GM12878 (cell line): ENCODE results near the gene CDKN2B. TPM values are rescaled to one million over a fixed set of nuclear protein-coding genes. Genes with fewer than 3 reads are reported as not detected.

ENCODE experiments used
- ATF3 ChIP-seq: IDR thresholded peaks from 2 replicates; pipeline ENCODE4 v1.6.1; 2011; ENCODE audit warnings: low read depth, mild to moderate bottlenecking, low read length, moderate library complexity, borderline replicate concordance; ENCODE audit errors: extremely low read depth
- E4F1 ChIP-seq: fragments of 450-650 bp; IDR thresholded peaks from 2 replicates; pipeline ENCODE4 v1.6.1; 2018; ENCODE audit warnings: borderline replicate concordance, mild to moderate bottlenecking; ENCODE audit not compliant: partially characterized antibody
- ETV6 ChIP-seq, 2 experiments: fragments of 450-650 bp in 1 of 2; IDR thresholded peaks in 1 of 2; conservative IDR thresholded peaks in 1 of 2; 2 replicates each; pipeline ENCODE4 v1.6.1; 2014; ENCODE audit warnings: antibody characterized with exemption in 1 of 2, borderline replicate concordance in 1 of 2, low read depth in 1 of 2, mild to moderate bottlenecking in 1 of 2, moderate library complexity in 1 of 2
- FOS ChIP-seq: IDR thresholded peaks from 3 replicates; pipeline ENCODE4 v1.6.1; 2011; ENCODE audit warnings: borderline replicate concordance; ENCODE audit not compliant: insufficient read length; ENCODE audit errors: extremely low read depth
- GABPA ChIP-seq: IDR thresholded peaks from 2 replicates; pipeline ENCODE4 v1.6.1; 2014; ENCODE audit warnings: antibody characterized with exemption, low read depth, mild to moderate bottlenecking, inconsistent platforms
- KDM1A ChIP-seq: fragments of 200-600 bp; sonication (generic); IDR thresholded peaks from 2 replicates; pipeline ENCODE4 v1.6.1; 2016; ENCODE audit warnings: borderline replicate concordance
- MAX ChIP-seq: IDR thresholded peaks from 2 replicates; pipeline ENCODE4 v1.6.1; 2012; ENCODE audit warnings: low read depth, low read length, improper control_type of control experiment
- MEF2A ChIP-seq: IDR thresholded peaks from 2 replicates; pipeline ENCODE4 v1.6.1; 2011; ENCODE audit warnings: low read depth, mild to moderate bottlenecking, low read length, moderate library complexity; ENCODE audit not compliant: insufficient read depth
- NKRF ChIP-seq: fragments of 450-650 bp; conservative IDR thresholded peaks from 2 replicates; pipeline ENCODE4 v1.6.1; 2017; ENCODE audit warnings: mild to moderate bottlenecking, moderate library complexity
- PKNOX1 ChIP-seq: fragments of 450-650 bp; IDR thresholded peaks from 2 replicates; pipeline ENCODE4 v1.6.1; 2016; ENCODE audit warnings: mild to moderate bottlenecking
- POLR2A ChIP-seq: IDR thresholded peaks from 2 replicates; pipeline ENCODE4 v1.6.1; 2011; ENCODE audit warnings: low read depth, mild to moderate bottlenecking, low read length
- SMAD1 ChIP-seq: fragments of 450-650 bp; IDR thresholded peaks from 2 replicates; pipeline ENCODE4 v1.6.1; 2018; ENCODE audit warnings: mild to moderate bottlenecking, low read depth; ENCODE audit not compliant: partially characterized antibody
- SREBF1 ChIP-seq: IDR thresholded peaks from 2 replicates; pipeline ENCODE4 v1.6.1; 2012; ENCODE audit warnings: mild to moderate bottlenecking, low read length
- TCF7 ChIP-seq: IDR thresholded peaks from 2 replicates; pipeline ENCODE4 v1.6.1; 2014; ENCODE audit warnings: antibody characterized with exemption, borderline replicate concordance
- ZBED1 ChIP-seq: IDR thresholded peaks from 2 replicates; pipeline ENCODE4 v1.6.1; 2016; ENCODE audit warnings: borderline replicate concordance
- ZNF24 ChIP-seq: fragments of 450-650 bp; IDR thresholded peaks from 2 replicates; pipeline ENCODE4 v1.6.1; 2017; ENCODE audit warnings: antibody characterized with exemption, mild to moderate bottlenecking
- ZNF384 ChIP-seq: IDR thresholded peaks from 2 replicates; pipeline ENCODE4 v1.6.1; 2012; ENCODE audit warnings: low read depth, mild to moderate bottlenecking, low read length, improper control_type of control experiment, borderline replicate concordance
- ZNF592 ChIP-seq: fragments of 450-650 bp; IDR thresholded peaks from 2 replicates; pipeline ENCODE4 v1.6.1; 2017; ENCODE audit warnings: mild to moderate bottlenecking, moderate library complexity
- polyA plus RNA-seq, 11 experiments: library from polyadenylated mRNA; depleted of rRNA in 4 of 11; unstranded in 6 of 11; stranded (reverse) in 5 of 11; fragments of >200 nt; fragmentation: Nextera tagmentation in 4 of 11; fragmentation: Illumina TruSeq in 1 of 11; extraction: Ambion mirVana in 4 of 11; extraction: Trizol in 1 of 11; gene quantifications; 1 replicate in 1 of 11; 2 replicates in 10 of 11; pipeline versions ENCODE4 v1.2.1 to v1.2.3, GENCODE V29; 2011 to 2016; ENCODE audit warnings: inconsistent platforms in 2 of 11, missing spikeins in 2 of 11, low read depth in 1 of 11
- total RNA-seq, 4 experiments: library from RNA; depleted of rRNA in 3 of 4; stranded (reverse); fragments of >200 nt in 3 of 4; fragmentation: Illumina TruSeq in 1 of 4; extraction: Trizol in 1 of 4; gene quantifications; 2 replicates each; pipeline versions ENCODE4 v1.2.1 to v1.2.3, GENCODE V29; 2013 to 2021

CDKN2B gene
- total and polyA plus RNA-seq, 10 of the 15 experiments (the other 5 are each of a cell fraction or from before 2014, with no cell fraction given) = 0.03 to 0.47 (median 0.08) TPM; not detected in 1

GRCh38 chr9:21995006-21995665 is 14.0 kb downstream of the CDKN2B start (continued):
- peak; percentile 81 for TF ChIP-seq E4F1
- no peak for TF ChIP-seq ZNF384
- TF ChIP-seq NKRF = peak; percentile 43; the same call in 1 of the 2 replicates
- TF ChIP-seq KDM1A = no peak
- TF ChIP-seq SREBF1 = no peak
- no peak for TF ChIP-seq ATF3
- TF ChIP-seq MAX = 0 out of 2 replicates have a peak, but pooled peaks have one; percentile 27
- TF ChIP-seq ETV6 (conservative IDR thresholded peaks at IDR 0.05 in 1 of 2, IDR thresholded peaks at IDR 0.05 in 1 of 2; ENCODE audit: borderline replicate concordance in 1 of 2, low read depth in 1 of 2) = 0 out of 4 replicates have a peak, but pooled peaks of 1 of the 2 experiments have one; percentile 20
- TF ChIP-seq POLR2A = peak; percentile 69
- TF ChIP-seq GABPA = no peak
- TF ChIP-seq TCF7 = no peak
- no peak for TF ChIP-seq ZNF24
- TF ChIP-seq MEF2A = no peak
- TF ChIP-seq FOS = no peak
- TF ChIP-seq ZNF592 = no peak
- TF ChIP-seq PKNOX1 = no peak; the same call in 1 of the 2 replicates
- TF ChIP-seq ZBED1 = no peak
- TF ChIP-seq SMAD1 = no peak
